Measurements from ENCODE around the gene EEIG2.

Gene EEIG2

DNA sequence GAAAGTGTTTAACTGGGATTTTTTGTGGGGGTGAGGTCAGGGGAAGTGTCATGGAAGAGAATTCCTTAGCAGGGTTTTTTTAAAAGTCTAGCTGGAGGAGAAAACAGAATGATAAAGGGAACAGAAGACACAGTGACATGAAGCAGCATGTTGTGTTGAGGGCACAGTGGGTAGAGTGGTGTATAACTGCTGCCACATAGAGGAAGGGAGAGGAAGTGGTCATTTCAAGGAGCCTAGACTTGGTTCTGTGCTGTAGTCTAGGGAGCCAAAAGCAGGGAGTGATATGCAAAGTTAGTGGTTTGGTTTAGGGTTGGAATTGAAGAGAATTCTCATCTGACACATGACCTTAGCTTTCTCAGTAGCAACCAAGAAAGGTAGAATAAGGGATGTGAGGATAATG lies 10.2 kb downstream of the EEIG2 start:
- in situ Hi-C loops (cut with HindIII; ENCODE audit: low pct_ligation_motif_present, low pct_unique_long_range_greater_than_20kb, low sequenced_read_pairs) = no loop called here
- peak; percentile 39 for DNase-seq

- in situ Hi-C loops (cut with HindIII; ENCODE audit: low pct_ligation_motif_present, low pct_unique_long_range_greater_than_20kb, low sequenced_read_pairs) = no loop called here
- DNase-seq = no peak
These were observed 11.1 kb downstream of the EEIG2 start for GRCh38 chr1:108570998-108571401.

DNA sequence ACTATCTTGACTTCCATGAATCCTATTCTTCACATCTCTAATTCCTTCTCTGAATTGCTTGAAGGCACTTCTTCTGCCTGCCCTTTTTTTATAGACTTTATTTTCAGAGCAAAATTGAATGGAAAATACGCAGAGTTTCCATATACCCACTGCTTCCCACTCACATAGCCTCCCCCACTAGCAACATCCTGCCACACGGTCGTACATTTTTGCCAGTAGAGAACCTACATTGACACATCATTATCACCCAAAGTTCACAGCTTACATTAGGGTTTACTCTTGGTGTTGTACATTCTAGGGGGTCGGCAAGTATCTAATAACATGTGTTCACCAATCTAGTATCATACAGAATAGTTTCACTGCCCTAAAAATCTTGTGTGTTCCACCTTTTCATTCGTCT lies 12.3 kb downstream of the EEIG2 start:
- no peak for DNase-seq
- in situ Hi-C loops (cut with HindIII; ENCODE audit: low pct_ligation_motif_present, low pct_unique_long_range_greater_than_20kb, low sequenced_read_pairs) = no loop called here

DNA sequence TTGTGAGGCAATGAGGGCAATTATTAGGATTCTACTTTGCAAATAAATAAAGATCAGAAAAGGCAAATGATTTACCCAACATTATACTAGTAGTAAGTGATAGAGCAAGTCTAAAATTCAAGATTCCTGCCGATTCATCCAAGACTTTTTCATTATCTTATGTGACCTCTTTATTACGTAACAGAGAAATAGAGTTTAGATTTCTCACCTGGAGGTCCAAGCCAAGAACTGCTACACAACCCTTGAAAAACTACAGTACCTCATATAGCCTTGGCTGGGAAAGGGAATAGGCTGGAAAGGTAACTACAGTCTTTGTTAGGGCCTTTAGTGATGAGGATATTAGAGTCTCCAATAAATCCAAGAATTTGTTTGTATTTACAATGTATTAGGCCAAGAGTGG lies 13.3 kb downstream of the EEIG2 start:
- in situ Hi-C loops (cut with HindIII; ENCODE audit: low pct_ligation_motif_present, low pct_unique_long_range_greater_than_20kb, low sequenced_read_pairs) = no loop called here

DNA sequence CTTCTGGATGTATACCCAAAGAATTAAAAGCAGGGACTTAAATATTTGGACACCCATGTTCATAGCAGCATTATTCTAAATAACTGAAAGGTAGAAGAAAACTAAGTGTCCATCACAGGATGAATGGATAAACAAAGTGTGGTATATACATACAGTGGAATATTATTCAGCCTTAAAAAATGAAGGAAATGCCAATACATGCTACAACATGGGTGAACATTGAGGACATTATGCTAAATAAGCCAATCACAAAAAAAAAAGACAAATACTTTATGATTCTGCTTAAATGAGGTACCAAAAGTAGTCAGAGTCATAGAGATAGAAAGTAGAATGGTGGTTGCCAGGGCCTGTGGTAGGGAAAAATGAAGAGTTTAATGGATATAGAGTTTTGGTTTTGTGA lies 14.1 kb downstream of the EEIG2 start:
- DNase-seq = no peak
- in situ Hi-C loops (cut with HindIII; ENCODE audit: low pct_ligation_motif_present, low pct_unique_long_range_greater_than_20kb, low sequenced_read_pairs) = no loop called here

More for the DNA sequence above, 13.3 kb downstream of the EEIG2 start:
- no peak for DNase-seq

DNA sequence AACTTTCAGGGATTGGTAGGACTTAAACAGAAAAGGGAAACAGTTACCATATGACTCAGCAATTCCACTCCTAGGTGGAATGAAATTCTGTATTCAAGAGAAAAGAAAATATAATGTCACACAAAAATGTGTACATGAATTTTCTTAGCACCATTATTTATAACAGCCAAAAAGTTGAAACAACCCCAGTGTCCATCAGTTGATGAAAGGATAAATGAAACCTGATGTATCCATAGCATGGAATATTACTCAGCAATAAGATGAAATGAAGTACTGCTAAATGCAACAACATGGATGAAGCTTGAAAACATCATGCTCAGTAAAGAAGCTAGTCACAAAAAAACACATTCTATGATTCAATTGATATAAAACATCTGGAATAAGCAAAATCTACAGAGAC lies 15.5 kb downstream of the EEIG2 start:
- DNase-seq = no peak
- in situ Hi-C loops (cut with HindIII; ENCODE audit: low pct_ligation_motif_present, low pct_unique_long_range_greater_than_20kb, low sequenced_read_pairs) = no loop called here

DNA sequence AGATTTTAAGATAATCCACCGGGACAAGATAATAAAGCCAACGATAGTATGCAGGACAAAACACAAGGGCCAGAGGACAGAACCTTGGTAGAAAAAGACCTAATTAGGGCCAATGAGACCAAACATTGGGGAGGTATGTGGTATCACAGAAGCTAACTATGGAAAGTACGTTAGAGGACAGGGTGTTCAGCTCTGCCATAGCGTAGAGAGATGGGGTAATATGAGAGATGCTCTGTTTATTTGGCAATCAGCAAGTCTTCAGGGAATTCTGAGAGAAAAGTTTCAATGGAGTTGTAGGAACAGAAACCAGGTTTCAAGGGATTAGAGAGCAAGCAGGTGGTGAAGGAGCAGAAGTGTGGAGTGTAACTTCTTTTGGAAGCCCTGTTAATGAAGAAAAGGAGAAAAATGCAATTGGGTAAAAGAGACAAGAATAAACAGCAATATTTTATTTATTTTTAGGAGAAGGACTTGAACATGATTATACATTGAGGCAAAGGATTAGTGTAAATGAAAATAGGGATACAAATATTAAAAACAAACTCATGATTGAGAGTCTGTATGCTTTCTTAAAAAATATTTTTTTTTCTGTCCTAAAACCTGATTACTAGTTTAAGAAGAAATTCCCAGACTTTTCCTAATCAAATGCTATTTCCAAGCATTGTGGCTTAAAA lies 24.0 kb downstream of the EEIG2 start:
- no peak for DNase-seq
- in situ Hi-C loops (cut with HindIII; ENCODE audit: low pct_ligation_motif_present, low pct_unique_long_range_greater_than_20kb, low sequenced_read_pairs) = no loop called here

GRCh38 chr1:108584428-108584856 lies 24.5 kb downstream of the EEIG2 start:
- DNase-seq = no peak
- in situ Hi-C loops (cut with HindIII; ENCODE audit: low pct_ligation_motif_present, low pct_unique_long_range_greater_than_20kb, low sequenced_read_pairs) = no loop called here

DNA sequence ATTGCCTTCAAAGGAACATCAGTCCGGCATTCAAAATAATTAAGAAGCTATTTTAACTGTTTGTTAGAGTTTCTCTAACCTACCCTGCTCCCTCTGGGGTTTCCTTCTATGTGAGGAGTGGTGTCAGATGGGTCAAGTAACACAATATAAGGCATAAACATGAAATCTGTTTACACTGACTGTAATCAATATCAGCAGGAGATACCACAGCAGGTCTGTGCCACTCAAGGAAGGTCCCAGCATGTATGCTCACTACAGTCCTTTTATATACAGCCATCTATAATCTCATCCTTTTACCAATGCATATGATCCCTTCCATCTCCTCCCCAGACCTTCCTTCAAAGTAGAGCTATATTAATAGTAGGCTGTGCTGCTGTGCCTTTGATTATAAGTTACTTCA lies 25.4 kb downstream of the EEIG2 start:
- no peak for DNase-seq
- in situ Hi-C loops (cut with HindIII; ENCODE audit: low pct_ligation_motif_present, low pct_unique_long_range_greater_than_20kb, low sequenced_read_pairs) = no loop called here

DNA sequence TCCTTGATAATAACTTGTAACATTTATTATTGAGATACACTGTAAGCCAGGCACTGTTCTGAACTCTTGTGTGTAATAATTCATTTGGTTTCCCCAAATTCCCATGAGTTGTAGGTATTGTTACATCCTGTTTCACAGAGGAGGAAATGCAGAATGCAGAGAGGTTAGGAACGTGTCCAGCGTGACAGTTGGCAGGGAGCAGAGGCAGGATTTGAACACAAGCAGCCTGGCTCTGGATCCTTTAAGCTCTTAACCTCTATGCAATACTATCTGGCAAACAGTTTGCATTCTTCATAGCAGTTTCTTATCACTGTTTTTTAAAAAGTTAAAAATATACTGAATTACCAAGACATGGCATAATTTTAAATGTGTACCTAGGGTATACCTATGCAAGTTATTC lies 30.5 kb downstream of the EEIG2 start:
- DNase-seq = no peak
- in situ Hi-C loops (cut with HindIII; ENCODE audit: low pct_ligation_motif_present, low pct_unique_long_range_greater_than_20kb, low sequenced_read_pairs) = no loop called here

DNA sequence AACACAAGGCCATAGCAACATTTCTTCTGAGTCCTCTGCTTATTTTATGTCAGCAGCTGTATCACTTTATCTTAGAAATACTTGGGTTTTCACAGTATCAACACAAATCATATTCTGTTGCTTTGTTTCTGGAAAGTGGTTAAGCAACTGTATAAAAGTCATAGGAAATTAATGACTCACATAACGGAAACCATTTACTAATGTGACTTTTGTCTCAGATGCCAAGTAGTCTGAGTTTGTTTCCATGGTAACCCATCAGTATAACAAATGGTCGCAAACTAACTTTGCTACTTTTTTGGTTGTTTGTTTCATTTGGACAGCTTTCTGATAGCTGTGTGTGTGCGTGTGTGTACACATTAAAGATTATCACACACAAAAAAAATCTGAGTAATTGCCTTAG lies 31.1 kb downstream of the EEIG2 start:
- DNase-seq = no peak
- in situ Hi-C loops (cut with HindIII; ENCODE audit: low pct_ligation_motif_present, low pct_unique_long_range_greater_than_20kb, low sequenced_read_pairs) = no loop called here

DNA sequence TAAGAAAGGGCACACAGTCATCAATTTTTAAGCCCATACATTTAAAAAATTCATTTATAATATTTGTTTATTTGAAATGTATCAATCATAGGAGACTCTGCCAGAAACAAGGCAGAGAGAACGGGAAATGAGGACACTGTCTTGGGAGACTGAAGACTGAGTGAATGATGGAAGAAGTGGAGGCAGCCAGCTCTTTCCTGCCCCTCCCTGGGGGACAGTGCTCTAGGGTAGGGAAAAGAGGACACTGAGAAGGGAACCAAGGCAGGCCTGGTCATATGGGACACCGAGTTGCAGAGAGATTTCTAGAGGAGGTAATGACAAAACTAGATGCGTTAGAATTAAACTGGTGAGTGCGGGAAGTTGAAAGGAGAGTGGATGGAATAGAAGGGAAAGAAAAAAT lies 31.6 kb downstream of the EEIG2 start:
- in situ Hi-C loops (cut with HindIII; ENCODE audit: low pct_ligation_motif_present, low pct_unique_long_range_greater_than_20kb, low sequenced_read_pairs) = no loop called here
- DNase-seq = no peak

DNA sequence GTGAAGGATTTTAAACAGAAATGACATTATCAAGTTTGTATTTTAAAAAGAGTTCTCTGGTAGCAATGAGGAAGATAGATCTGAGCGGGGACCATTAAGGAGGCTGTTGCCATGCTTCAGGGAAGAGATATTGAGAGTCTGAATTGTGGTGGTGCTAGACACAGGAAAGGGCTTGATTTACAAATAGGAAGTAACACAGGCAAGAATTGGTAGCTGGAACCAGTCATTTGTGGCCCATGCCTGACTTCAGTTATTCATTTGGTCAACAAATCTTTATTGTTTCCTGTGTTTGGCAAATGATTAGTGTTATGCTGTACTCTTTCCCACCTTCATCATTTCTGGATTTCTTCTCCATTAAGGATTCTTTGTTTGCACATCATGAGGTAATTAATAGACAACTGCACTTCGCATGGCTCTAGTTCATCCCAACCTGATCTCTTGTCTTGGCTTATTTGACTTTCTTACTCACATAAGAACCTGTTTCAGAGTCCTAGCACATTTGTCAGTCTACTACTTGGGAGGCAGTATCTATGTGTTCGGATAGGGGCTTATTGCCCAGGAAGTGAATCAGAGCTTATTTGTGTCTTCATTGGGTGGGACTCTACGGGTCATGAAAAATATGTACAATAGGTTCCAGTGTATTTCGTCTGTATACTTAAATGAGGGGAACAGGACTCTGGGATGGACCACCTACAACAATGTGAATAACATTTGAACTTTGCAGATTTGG lies 32.3 kb downstream of the EEIG2 start:
- no peak for DNase-seq
- in situ Hi-C loops (cut with HindIII; ENCODE audit: low pct_ligation_motif_present, low pct_unique_long_range_greater_than_20kb, low sequenced_read_pairs) = no loop called here

DNA sequence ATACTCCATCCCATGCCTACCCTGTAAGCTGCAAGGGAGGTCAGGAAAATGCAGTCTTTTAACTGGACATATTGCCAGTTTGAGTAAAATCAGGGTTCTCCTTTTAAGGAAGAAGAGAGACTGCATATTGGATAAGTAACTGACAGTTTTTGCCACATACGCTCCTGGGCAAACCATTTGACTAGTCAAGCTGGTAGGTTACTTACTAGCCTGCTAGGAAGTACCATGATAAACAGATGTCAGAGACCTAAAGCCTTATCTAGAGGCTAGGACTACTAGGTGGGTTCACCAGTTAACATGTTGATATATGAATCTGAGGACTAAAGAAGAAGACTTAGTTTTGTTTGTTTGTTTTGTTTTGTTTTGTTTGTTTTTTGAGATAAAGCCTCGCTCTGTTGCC lies 33.5 kb downstream of the EEIG2 start:
- in situ Hi-C loops (cut with HindIII; ENCODE audit: low pct_ligation_motif_present, low pct_unique_long_range_greater_than_20kb, low sequenced_read_pairs) = no loop called here
- DNase-seq = no peak

DNA sequence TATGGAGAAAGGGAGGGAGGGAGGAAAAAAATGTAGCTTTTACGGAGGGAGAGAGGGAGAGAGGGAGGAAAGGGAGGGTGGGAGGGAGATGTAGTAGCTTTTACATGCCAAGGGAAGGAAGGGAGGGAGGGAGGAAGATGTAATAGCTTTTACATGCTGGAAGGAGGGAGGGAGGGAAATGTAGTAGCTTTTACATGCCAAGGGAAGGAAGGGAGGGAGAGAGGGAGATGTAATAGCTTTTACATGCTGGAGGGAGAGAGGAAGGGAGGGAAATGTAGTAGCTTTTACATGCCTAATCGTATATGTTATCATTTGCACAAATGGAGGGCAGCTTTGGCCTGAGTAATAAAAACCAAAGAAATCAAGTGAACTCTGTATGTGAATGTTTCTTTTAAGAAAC lies 35.6 kb downstream of the EEIG2 start:
- no peak for DNase-seq
- in situ Hi-C loops (cut with HindIII; ENCODE audit: low pct_ligation_motif_present, low pct_unique_long_range_greater_than_20kb, low sequenced_read_pairs) = no loop called here

DNA sequence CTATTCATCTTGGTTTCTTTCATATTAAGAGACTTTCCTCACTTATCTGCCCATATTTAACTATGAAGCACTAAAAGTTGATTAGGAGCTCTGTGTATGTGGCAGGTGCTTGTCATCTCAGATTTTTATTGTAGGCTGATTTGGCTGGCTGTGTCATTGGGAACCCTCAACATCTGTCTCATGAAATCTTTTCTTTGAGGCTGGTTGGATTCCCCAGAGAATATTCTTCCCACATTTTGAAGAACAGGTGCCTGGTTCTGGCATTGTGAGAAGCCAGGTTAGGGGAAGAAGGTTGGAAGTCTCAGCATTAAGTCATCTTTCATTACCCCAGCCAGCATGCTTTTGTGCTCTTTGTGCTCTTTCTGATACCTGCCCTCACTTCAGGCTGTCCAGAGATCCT lies 37.1 kb downstream of the EEIG2 start:
- no peak for DNase-seq

GRCh38 chr1:108598340-108598739 lies 38.4 kb downstream of the EEIG2 start:
- in situ Hi-C loops (cut with HindIII; ENCODE audit: low pct_ligation_motif_present, low pct_unique_long_range_greater_than_20kb, low sequenced_read_pairs) = no loop called here
- no peak for DNase-seq

More for the DNA sequence above, 37.1 kb downstream of the EEIG2 start:
- in situ Hi-C loops (cut with HindIII; ENCODE audit: low pct_ligation_motif_present, low pct_unique_long_range_greater_than_20kb, low sequenced_read_pairs) = no loop called here

DNA sequence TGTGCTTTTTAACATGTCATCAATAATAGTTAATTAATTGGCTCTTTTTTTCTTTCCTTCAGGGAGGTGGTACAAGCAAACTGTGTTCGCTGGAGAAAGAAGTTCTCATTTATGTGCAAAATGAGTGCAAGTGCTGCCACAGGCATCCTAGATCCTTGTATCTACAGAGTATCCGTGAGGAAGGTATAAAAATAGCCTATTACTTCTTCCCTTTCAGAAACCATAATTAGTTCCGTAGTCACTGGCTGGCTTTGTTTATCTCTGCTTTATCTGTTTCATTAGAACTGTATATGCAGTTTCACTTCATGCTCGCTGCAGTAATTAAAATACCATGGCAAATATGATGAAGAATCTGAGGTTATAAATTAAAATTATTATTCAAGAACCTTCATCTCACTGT lies 40.6 kb downstream of the EEIG2 start:
- in situ Hi-C loops (cut with HindIII; ENCODE audit: low pct_ligation_motif_present, low pct_unique_long_range_greater_than_20kb, low sequenced_read_pairs) = no loop called here

DNA sequence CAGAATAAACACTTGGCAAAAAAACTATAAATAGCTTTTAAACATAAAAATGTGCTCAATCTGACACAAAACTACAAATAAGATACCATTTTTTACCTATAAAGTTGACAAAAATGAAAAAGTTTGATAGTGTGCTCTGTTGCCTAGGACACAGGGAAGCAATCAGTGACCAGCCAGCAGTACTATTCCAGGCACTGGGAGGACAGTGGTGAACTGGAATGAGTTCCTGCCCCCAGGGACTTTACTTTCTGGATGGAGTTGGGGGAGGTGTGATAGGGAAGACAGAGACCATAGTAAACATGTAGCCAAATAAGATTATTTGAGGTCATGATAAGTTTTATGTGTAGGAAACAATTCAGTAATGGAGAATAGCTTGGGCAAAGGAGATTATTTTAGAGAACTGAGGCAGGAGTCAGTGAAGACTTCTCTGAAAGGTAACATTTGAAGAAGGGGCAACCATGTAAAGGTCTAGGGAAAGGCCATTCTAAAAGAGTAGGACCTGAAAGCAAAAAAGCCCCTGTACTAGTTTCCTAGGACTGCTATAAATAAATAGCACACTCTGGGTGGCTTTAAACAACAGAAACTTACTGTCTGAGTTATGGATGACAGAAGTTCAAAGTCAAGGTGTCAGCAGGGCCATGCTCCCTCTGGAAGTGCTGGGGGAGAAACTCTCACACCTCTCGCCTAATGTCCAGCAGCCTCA lies 42.0 kb downstream of the EEIG2 start:
- in situ Hi-C loops (cut with HindIII; ENCODE audit: low pct_ligation_motif_present, low pct_unique_long_range_greater_than_20kb, low sequenced_read_pairs) = no loop called here
- DNase-seq = no peak

More for the DNA sequence above, 40.6 kb downstream of the EEIG2 start:
- DNase-seq = no peak

GRCh38 chr1:108605633-108606032 lies 45.7 kb downstream of the EEIG2 start:
- in situ Hi-C loops (cut with HindIII; ENCODE audit: low pct_ligation_motif_present, low pct_unique_long_range_greater_than_20kb, low sequenced_read_pairs) = no loop called here
- no peak for DNase-seq
